Measurements from ENCODE around the gene OR11H7.
"Not testable (repeated sequence)": the region's sequence is repeated elsewhere in the genome, so short reads cannot be mapped to it uniquely, and the experiment has no call there.

Gene OR11H7

GRCh38 chr14:20278414-20278813 lies 49.6 kb downstream of the OR11H7 start:
- no peak for DNase-seq (ENCODE audit: low read depth in 2 of 2)

GRCh38 chr14:20280265-20280664 lies 51.5 kb downstream of the OR11H7 start:
- not testable (repeated sequence) for DNase-seq (ENCODE audit: low read depth in 2 of 2)

Data from stimulated activated CD8-positive, alpha-beta memory T cell treated with anti-CD3 and anti-CD28 coated beads, Interleukin-2, amount 100 ng/mL, for 1 hour (primary cell).